GM12878 (cell line): ENCODE data around the gene NKX2-3. TPM values are rescaled to one million over a fixed set of nuclear protein-coding genes. Genes with fewer than 3 reads are reported as not detected.

Experiments used
- ATAC-seq: fragments of 200-7000 bp; cut with Tn5 transposase; 3 replicates; pipeline ENCODE4 v1.9.1; 2020; ENCODE audit warnings: mild to moderate bottlenecking, moderate library complexity
- BruUV-seq: library from RNA; stranded (reverse); fragments of 400-500 nt; replicated peaks from 2 replicates; lab custom pipeline; 2021; lab: Mats Ljungman, UMichigan
- CTCF ChIA-PET: fragments of 300-600 bp; sonication (Branson Sonifier 250); formaldehyde crosslinking; extraction: SDS; loops from one replicate; lab custom pipeline; 2021; ENCODE audit warnings: inconsistent platforms; lab: Yijun Ruan, JAX
- POLR2A ChIA-PET: fragments of 350-600 bp; formaldehyde crosslinking; extraction: SDS; loops from one replicate; lab custom pipeline; 2021; ENCODE audit warnings: inconsistent platforms; lab: Charles Lee
- RAD21 ChIA-PET: fragments of 300-600 bp; sonication (Branson Sonifier 250); formaldehyde crosslinking; loops from one replicate; lab custom pipeline; 2023; ENCODE audit warnings: antibody characterized with exemption; ENCODE audit not compliant: unreplicated experiment; lab: Charles Lee
- SMC1A ChIA-PET: fragments of 300-600 bp; sonication (Branson Sonifier 250); formaldehyde crosslinking; loops from one replicate; lab custom pipeline; 2023; ENCODE audit not compliant: unreplicated experiment, uncharacterized antibody; lab: Charles Lee
- DNase-seq: peaks from one replicate; pipeline ENCODE4 v3.0.0-alpha.2; 2011; ENCODE audit warnings: low read depth, low spot score
- FAIRE-seq: peaks from 3 replicates; lab custom pipeline; 2011; peaks lifted over from hg19 to GRCh38; lab: Jason Lieb, UNC
- H2AFZ ChIP-seq: 2 replicates; pipeline ENCODE4 v1.6.0; 2011; ENCODE audit warnings: low read depth, low read length, control low read depth; ENCODE audit not compliant: control insufficient read depth
- H3K27ac ChIP-seq: 2 replicates; pipeline ENCODE4 v1.5.1; 2011; ENCODE audit warnings: control low read depth; ENCODE audit not compliant: control insufficient read depth, insufficient read depth
- H3K27me3 ChIP-seq, 2 experiments: replicated peaks in 1 of 2; 2 replicates each; pipeline versions ENCODE4 v1.6.0 to v1.6.1; 2011; ENCODE audit warnings: low read length in 1 of 2; ENCODE audit not compliant: control insufficient read depth in 2 of 2, insufficient read depth in 2 of 2
- H3K36me3 ChIP-seq, 2 experiments: 2 replicates each; pipeline ENCODE4 v1.5.1; 2011; ENCODE audit warnings: low read length in 1 of 2; ENCODE audit not compliant: control insufficient read depth in 2 of 2, insufficient read depth in 2 of 2
- H3K4me1 ChIP-seq: 2 replicates; pipeline ENCODE4 v1.6.1; 2011; ENCODE audit warnings: mild to moderate bottlenecking, low read length, moderate library complexity, mixed read lengths; ENCODE audit not compliant: control insufficient read depth, insufficient read depth
- H3K4me2 ChIP-seq: 2 replicates; pipeline ENCODE4 v1.6.0; 2011; ENCODE audit warnings: control low read depth; ENCODE audit not compliant: control insufficient read depth, insufficient read depth
- H3K4me3 ChIP-seq: fragments of 200-600 bp; sonication (generic); 2 replicates; pipeline ENCODE4 v1.5.1; 2016
- H3K79me2 ChIP-seq: 2 replicates; pipeline ENCODE4 v1.6.0; 2011; ENCODE audit warnings: low read length; ENCODE audit not compliant: control insufficient read depth, insufficient read depth
- H3K9ac ChIP-seq: 2 replicates; pipeline ENCODE4 v1.8.0; 2011; ENCODE audit warnings: low read length, control low read depth, mixed read lengths; ENCODE audit not compliant: control insufficient read depth, insufficient read depth
- H3K9me3 ChIP-seq: replicated peaks from 3 replicates; pipeline ENCODE4 v1.5.1; 2011; ENCODE audit warnings: mild to moderate bottlenecking, low read length; ENCODE audit not compliant: control insufficient read depth, insufficient read depth
- H4K20me1 ChIP-seq: 2 replicates; pipeline ENCODE4 v1.6.0; 2011; ENCODE audit not compliant: control insufficient read depth, insufficient read depth
- FOS ChIP-seq: IDR thresholded peaks from 3 replicates; pipeline ENCODE4 v1.6.1; 2011; ENCODE audit warnings: borderline replicate concordance; ENCODE audit not compliant: insufficient read length; ENCODE audit errors: extremely low read depth
- NR2C2 ChIP-seq: IDR thresholded peaks from 2 replicates; pipeline ENCODE4 v1.6.1; 2011; ENCODE audit warnings: borderline replicate concordance, low read depth; ENCODE audit not compliant: control insufficient read depth, insufficient read length
- RFX5 ChIP-seq: IDR thresholded peaks from 2 replicates; pipeline ENCODE4 v1.6.1; 2011; ENCODE audit warnings: low read depth, low read length, improper control_type of control experiment
- YBX1 ChIP-seq: fragments of 450-650 bp; IDR thresholded peaks from 2 replicates; pipeline ENCODE4 v1.6.1; 2016; ENCODE audit warnings: antibody characterized with exemption
- WGBS: methylation state at CpG from one replicate; pipeline ENCODE4 v1.1.6; 2016; ENCODE audit warnings: low lambda C conversion rate; ENCODE audit not compliant: insufficient replicate concordance, insufficient coverage; ENCODE audit errors: missing lambda C conversion rate; 5-methylcytosine and 5-hydroxymethylcytosine counted together
- in situ Hi-C: fragments of 300-500 bp; cut with MboI; formaldehyde crosslinking; loops from 9 replicates; pipeline ENCODE4 v1.14.3; 2018; ENCODE audit warnings: mixed read lengths
- intact Hi-C: fragments of 100-400 bp; cut with micrococcal nuclease; formaldehyde crosslinking; loops from one replicate; pipeline ENCODE4 v1.14.2; 2022; ENCODE audit not compliant: unreplicated experiment
- polyA plus RNA-seq, 11 experiments: library from polyadenylated mRNA; depleted of rRNA in 4 of 11; unstranded in 6 of 11; stranded (reverse) in 5 of 11; fragments of >200 nt; fragmentation: Nextera tagmentation in 4 of 11; fragmentation: Illumina TruSeq in 1 of 11; extraction: Ambion mirVana in 4 of 11; extraction: Trizol in 1 of 11; gene quantifications; 1 replicate in 1 of 11; 2 replicates in 10 of 11; pipeline versions ENCODE4 v1.2.1 to v1.2.3, GENCODE V29; 2011 to 2016; ENCODE audit warnings: inconsistent platforms in 2 of 11, missing spikeins in 2 of 11, low read depth in 1 of 11
- total RNA-seq, 4 experiments: library from RNA; depleted of rRNA in 3 of 4; stranded (reverse); fragments of >200 nt in 3 of 4; fragmentation: Illumina TruSeq in 1 of 4; extraction: Trizol in 1 of 4; gene quantifications; 2 replicates each; pipeline versions ENCODE4 v1.2.1 to v1.2.3, GENCODE V29; 2013 to 2021
- TF ChIP-seq, protein P1 (sequence below): fragments of 450-650 bp; formaldehyde crosslinking; IDR thresholded peaks from 2 replicates; pipeline ENCODE4 v1.5.0; 2022; ENCODE audit warnings: mild to moderate bottlenecking, missing genetic modification characterization
- TF ChIP-seq, protein P2 (sequence below): IDR thresholded peaks from 2 replicates; pipeline ENCODE4 v1.6.1; 2012; ENCODE audit warnings: mild to moderate bottlenecking, low read depth, low read length
- TF ChIP-seq, protein P3 (sequence below): fragments of 450-650 bp; IDR thresholded peaks from 2 replicates; pipeline ENCODE4 v1.6.1; 2016; ENCODE audit warnings: mild to moderate bottlenecking, moderate library complexity, borderline replicate concordance
- TF ChIP-seq, protein P4 (sequence below): IDR thresholded peaks from 2 replicates; pipeline ENCODE4 v1.6.1; 2012; ENCODE audit warnings: low read depth, low read length, improper control_type of control experiment

The NKX2-3 gene
- total and polyA plus RNA-seq, 10 of the 15 experiments (the other 5 are each of a cell fraction or from before 2014, with no cell fraction given): not detected

DNA sequence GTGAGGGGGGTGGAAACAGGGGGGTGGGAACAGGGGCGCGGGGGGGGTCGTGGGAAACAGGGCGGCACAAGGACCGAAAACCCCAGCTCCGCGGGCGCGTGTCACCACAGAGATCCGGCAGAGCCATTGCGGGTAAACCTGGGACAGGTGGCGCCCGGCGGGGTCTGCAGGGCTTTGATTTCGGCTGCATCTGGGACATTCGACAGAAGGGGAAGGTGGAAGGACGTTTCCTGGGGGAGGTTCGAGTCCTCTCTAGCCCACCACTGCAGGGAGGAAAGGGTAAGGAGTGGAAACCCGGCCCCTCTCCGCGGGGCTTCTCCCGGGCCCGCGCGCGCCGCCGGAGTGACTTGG, 7.5 kb downstream of the NKX2-3 start (continued):
- TF ChIP-seq YBX1: no peak
- no peak for TF ChIP-seq RFX5
- TF ChIP-seq, protein P1, sequence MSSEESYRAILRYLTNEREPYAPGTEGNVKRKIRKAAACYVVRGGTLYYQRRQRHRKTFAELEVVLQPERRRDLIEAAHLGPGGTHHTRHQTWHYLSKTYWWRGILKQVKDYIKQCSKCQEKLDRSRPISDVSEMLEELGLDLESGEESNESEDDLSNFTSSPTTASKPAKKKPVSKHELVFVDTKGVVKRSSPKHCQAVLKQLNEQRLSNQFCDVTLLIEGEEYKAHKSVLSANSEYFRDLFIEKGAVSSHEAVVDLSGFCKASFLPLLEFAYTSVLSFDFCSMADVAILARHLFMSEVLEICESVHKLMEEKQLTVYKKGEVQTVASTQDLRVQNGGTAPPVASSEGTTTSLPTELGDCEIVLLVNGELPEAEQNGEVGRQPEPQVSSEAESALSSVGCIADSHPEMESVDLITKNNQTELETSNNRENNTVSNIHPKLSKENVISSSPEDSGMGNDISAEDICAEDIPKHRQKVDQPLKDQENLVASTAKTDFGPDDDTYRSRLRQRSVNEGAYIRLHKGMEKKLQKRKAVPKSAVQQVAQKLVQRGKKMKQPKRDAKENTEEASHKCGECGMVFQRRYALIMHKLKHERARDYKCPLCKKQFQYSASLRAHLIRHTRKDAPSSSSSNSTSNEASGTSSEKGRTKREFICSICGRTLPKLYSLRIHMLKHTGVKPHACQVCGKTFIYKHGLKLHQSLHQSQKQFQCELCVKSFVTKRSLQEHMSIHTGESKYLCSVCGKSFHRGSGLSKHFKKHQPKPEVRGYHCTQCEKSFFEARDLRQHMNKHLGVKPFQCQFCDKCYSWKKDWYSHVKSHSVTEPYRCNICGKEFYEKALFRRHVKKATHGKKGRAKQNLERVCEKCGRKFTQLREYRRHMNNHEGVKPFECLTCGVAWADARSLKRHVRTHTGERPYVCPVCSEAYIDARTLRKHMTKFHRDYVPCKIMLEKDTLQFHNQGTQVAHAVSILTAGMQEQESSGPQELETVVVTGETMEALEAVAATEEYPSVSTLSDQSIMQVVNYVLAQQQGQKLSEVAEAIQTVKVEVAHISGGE (CRISPR knock-in tag): no peak

DNA sequence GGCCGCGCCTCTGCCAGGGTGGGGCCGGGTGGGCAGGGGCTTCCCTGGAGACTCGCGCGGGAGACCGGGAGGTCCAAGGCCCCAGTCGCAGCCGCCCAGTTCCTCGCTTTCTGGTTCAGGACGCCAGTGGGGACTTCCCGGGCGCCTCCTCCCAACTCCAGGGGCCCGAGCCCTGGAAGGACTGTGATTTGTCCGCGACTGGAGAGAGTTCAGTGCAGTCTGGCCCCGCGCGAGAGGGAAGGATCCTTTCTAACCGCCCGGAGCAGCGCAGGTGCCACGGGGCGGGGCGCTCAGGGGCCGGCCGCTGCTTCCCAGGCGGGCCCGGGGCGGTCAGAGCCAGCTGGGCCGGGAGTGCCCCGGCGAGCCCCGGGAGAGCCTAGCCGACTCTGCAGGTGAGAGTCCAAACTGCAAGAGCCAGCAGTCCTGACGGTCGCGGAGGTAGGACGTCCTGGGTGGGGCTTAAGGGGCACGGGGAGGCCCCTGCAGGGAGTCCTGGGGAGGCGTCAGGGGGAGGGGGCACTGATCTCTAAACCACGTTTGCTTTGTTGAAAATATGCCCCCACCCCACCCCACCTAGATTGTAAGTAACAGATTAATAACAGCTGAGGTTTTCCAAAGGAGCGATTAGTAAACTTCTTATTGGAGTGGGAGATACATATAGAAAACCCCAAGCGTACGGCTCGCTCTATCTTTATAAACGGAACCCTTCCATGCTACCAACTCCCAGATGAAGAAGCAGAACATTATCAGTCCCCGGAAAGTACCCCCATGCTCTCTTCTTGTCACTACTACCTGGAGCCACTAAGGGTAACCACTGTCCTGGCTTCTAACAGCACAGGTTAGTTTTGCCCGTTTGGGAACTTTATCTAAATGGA, 8.2 kb downstream of the NKX2-3 start:
- Histone ChIP-seq H3K79me2 (no peaks in the 10 kb centered on the region), H3K4me3 (no peak overlapping the region), H3K4me1 (no peaks in the 10 kb centered on the region; the same call in 1 of the 2 replicates), H3K9me3 (no peaks in the 10 kb centered on the region), H3K27ac (no peak overlapping the region), H3K36me3 (no peaks in the 10 kb centered on the region), H4K20me1 (no peaks in the 10 kb centered on the region), H3K9ac (no peak overlapping the region), H3K4me2 (no peak overlapping the region), H3K27me3 (peaks cover 11 to 22% of the 10 kb centered on the region in 2 experiments), H2AFZ (no peak overlapping the region)
- ChIA-PET RAD21 (no interaction called here), POLR2A (no interaction called here), CTCF (no interaction called here), SMC1A (no interaction called here)
- intact Hi-C loops (no loop called here), in situ Hi-C loops (no loop called here)
- DNase-seq: no peak
- ATAC-seq: peak; percentile 32
- 19% methylated on average over 40 of the region's 49 CpGs for WGBS
- FAIRE-seq: no peak
- BruUV-seq: no TSS peak
- TF ChIP-seq, protein P2, sequence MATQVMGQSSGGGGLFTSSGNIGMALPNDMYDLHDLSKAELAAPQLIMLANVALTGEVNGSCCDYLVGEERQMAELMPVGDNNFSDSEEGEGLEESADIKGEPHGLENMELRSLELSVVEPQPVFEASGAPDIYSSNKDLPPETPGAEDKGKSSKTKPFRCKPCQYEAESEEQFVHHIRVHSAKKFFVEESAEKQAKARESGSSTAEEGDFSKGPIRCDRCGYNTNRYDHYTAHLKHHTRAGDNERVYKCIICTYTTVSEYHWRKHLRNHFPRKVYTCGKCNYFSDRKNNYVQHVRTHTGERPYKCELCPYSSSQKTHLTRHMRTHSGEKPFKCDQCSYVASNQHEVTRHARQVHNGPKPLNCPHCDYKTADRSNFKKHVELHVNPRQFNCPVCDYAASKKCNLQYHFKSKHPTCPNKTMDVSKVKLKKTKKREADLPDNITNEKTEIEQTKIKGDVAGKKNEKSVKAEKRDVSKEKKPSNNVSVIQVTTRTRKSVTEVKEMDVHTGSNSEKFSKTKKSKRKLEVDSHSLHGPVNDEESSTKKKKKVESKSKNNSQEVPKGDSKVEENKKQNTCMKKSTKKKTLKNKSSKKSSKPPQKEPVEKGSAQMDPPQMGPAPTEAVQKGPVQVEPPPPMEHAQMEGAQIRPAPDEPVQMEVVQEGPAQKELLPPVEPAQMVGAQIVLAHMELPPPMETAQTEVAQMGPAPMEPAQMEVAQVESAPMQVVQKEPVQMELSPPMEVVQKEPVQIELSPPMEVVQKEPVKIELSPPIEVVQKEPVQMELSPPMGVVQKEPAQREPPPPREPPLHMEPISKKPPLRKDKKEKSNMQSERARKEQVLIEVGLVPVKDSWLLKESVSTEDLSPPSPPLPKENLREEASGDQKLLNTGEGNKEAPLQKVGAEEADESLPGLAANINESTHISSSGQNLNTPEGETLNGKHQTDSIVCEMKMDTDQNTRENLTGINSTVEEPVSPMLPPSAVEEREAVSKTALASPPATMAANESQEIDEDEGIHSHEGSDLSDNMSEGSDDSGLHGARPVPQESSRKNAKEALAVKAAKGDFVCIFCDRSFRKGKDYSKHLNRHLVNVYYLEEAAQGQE: no peak
- TF ChIP-seq, protein P3, sequence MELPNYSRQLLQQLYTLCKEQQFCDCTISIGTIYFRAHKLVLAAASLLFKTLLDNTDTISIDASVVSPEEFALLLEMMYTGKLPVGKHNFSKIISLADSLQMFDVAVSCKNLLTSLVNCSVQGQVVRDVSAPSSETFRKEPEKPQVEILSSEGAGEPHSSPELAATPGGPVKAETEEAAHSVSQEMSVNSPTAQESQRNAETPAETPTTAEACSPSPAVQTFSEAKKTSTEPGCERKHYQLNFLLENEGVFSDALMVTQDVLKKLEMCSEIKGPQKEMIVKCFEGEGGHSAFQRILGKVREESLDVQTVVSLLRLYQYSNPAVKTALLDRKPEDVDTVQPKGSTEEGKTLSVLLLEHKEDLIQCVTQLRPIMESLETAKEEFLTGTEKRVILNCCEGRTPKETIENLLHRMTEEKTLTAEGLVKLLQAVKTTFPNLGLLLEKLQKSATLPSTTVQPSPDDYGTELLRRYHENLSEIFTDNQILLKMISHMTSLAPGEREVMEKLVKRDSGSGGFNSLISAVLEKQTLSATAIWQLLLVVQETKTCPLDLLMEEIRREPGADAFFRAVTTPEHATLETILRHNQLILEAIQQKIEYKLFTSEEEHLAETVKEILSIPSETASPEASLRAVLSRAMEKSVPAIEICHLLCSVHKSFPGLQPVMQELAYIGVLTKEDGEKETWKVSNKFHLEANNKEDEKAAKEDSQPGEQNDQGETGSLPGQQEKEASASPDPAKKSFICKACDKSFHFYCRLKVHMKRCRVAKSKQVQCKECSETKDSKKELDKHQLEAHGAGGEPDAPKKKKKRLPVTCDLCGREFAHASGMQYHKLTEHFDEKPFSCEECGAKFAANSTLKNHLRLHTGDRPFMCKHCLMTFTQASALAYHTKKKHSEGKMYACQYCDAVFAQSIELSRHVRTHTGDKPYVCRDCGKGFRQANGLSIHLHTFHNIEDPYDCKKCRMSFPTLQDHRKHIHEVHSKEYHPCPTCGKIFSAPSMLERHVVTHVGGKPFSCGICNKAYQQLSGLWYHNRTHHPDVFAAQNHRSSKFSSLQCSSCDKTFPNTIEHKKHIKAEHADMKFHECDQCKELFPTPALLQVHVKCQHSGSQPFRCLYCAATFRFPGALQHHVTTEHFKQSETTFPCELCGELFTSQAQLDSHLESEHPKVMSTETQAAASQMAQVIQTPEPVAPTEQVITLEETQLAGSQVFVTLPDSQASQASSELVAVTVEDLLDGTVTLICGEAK: no peak
- TF ChIP-seq FOS (no peak), NR2C2 (no peak)
- TF ChIP-seq, protein P4, sequence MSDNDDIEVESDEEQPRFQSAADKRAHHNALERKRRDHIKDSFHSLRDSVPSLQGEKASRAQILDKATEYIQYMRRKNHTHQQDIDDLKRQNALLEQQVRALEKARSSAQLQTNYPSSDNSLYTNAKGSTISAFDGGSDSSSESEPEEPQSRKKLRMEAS: no peak
